Measurements from ENCODE around the gene CHD9.

- no peak for TF ChIP-seq CTCF (conservative IDR thresholded peaks at IDR 0.05)
- no peak for TF ChIP-seq ZFX (IDR thresholded peaks at IDR 0.05)
These were observed 9.3 kb downstream of the CHD9 start for GRCh38 chr16:53064081-53064578.

Data from C4-2B (cell line).